Stimulated activated CD8-positive, alpha-beta memory T cell treated with anti-CD3 and anti-CD28 coated beads, Interleukin-7, amount 100 ng/mL, for 48 hours (primary cell): Measurements from ENCODE around the gene NOP16.

ENCODE experiments used
- DNase-seq, 2 donors: peaks; one replicate each; pipeline ENCODE4 v3.0.0-alpha.2; 2020; ENCODE audit warnings: low read depth in 1 of 2; ENCODE audit errors: extremely low read depth in 1 of 2

NOP16 gene

GRCh38 chr5:176388444-176389134 lies at the start of gene NOP16, which contains the start of gene HIGD2A:
TSS of gene NOP16 (minus strand) at chr5:176388598. CDS start at chr5:176388539, 59 bp downstream.
TSS of gene HIGD2A (plus strand) at chr5:176388751. CDS start at chr5:176388820, 69 bp downstream.
- peak; percentile 93 to 100 for DNase-seq

GRCh38 chr5:176436656-176437055 lies 48.3 kb upstream of the NOP16 start:
- DNase-seq, result no peak

- DNase-seq, result no peak
Observed at GRCh38 chr5:176432707-176433106, 44.3 kb upstream of the NOP16 start.

- no peak for DNase-seq
Observed at GRCh38 chr5:176429972-176430371, 41.6 kb upstream of the NOP16 start.

GRCh38 chr5:176427971-176428370 lies 39.6 kb upstream of the NOP16 start:
- no peak for DNase-seq

GRCh38 chr5:176426876-176427275 lies 38.5 kb upstream of the NOP16 start:
- no peak for DNase-seq

- no peak for DNase-seq
Observed at GRCh38 chr5:176425791-176426190, 37.4 kb upstream of the NOP16 start.

GRCh38 chr5:176425138-176425537 lies 36.7 kb upstream of the NOP16 start:
- no peak for DNase-seq

- DNase-seq, result no peak
Observed at GRCh38 chr5:176424181-176424580, 35.8 kb upstream of the NOP16 start.

- no peak for DNase-seq
Observed at GRCh38 chr5:176420972-176421544, 32.7 kb upstream of the NOP16 start.

GRCh38 chr5:176420086-176420485 lies 31.7 kb upstream of the NOP16 start:
- no peak for DNase-seq

GRCh38 chr5:176418251-176418650 lies 29.9 kb upstream of the NOP16 start:
- no peak for DNase-seq

- DNase-seq, result no peak
Observed at GRCh38 chr5:176416965-176417364, 28.6 kb upstream of the NOP16 start.

- DNase-seq, result peak; percentile 66 to 78
Observed at GRCh38 chr5:176415952-176416924, 27.8 kb upstream of the NOP16 start, which contains the start of gene CLTB. TSS of gene CLTB (minus strand) at chr5:176416539. CDS start at chr5:176416363, 176 bp downstream.

- DNase-seq, result no peak
Observed at GRCh38 chr5:176415240-176415951, 27.0 kb upstream of the NOP16 start.

- no peak for DNase-seq
Observed at GRCh38 chr5:176414704-176415103, 26.3 kb upstream of the NOP16 start.

- DNase-seq, result no peak
Observed at GRCh38 chr5:176413709-176414191, 25.4 kb upstream of the NOP16 start.

GRCh38 chr5:176413255-176413565 lies 24.8 kb upstream of the NOP16 start:
- no peak for DNase-seq

- DNase-seq, result no peak
Observed at GRCh38 chr5:176412517-176413254, 24.3 kb upstream of the NOP16 start.
